Stimulated activated naive CD4-positive, alpha-beta T cell (primary cell): ENCODE data around the gene PHF5A.
"Not testable (repeated sequence)": the region's sequence is repeated elsewhere in the genome, so short reads cannot be mapped to it uniquely, and the experiment has no call there.

Experiments
- DNase-seq, 6 experiments: peaks; one replicate each; lab custom pipeline; 2025; lab: John Stamatoyannopoulos, UW

Gene PHF5A

GRCh38 chr22:41446639-41447434 lies 21.7 kb downstream of the PHF5A start, which contains the start of gene TOB2:
TOB2 (minus strand) TSS chr22:41446801; CDS start chr22:41437345, 9,456 bp downstream.
- peak; percentile 90 to 94 (median 92) for DNase-seq

GRCh38 chr22:41446057-41446501 lies 22.4 kb downstream of the PHF5A start:
- DNase-seq, result peak in 2 of 6 experiments; percentile 33 to 60

- peak in 5 of 6 experiments; percentile 19 to 68 (median 37) for DNase-seq
Measured at GRCh38 chr22:41445129-41446056, 23.1 kb downstream of the PHF5A start.

GRCh38 chr22:41444360-41445128 lies 23.9 kb downstream of the PHF5A start:
- peak; percentile 57 to 81 (median 71) for DNase-seq

GRCh38 chr22:41442240-41442792 lies 26.2 kb downstream of the PHF5A start:
- no peak for DNase-seq

GRCh38 chr22:41440511-41440910 lies 28.0 kb downstream of the PHF5A start:
- DNase-seq, result not testable (repeated sequence)

- DNase-seq, result no peak
Measured at GRCh38 chr22:41437198-41437597, 31.3 kb downstream of the PHF5A start.

GRCh38 chr22:41436322-41437113 lies 32.0 kb downstream of the PHF5A start:
- no peak for DNase-seq

GRCh38 chr22:41435560-41435959 lies 32.9 kb downstream of the PHF5A start:
- no peak for DNase-seq

GRCh38 chr22:41434361-41435003 lies 34.0 kb downstream of the PHF5A start:
- not testable (repeated sequence) for DNase-seq

- not testable (repeated sequence) for DNase-seq
Measured at GRCh38 chr22:41433480-41433879, 35.0 kb downstream of the PHF5A start.

GRCh38 chr22:41431656-41432055 lies 36.8 kb downstream of the PHF5A start:
- DNase-seq, result no peak

- DNase-seq, result no peak
Measured at GRCh38 chr22:41429951-41430332, 38.5 kb downstream of the PHF5A start.

GRCh38 chr22:41429232-41429950 lies 39.1 kb downstream of the PHF5A start:
- no peak for DNase-seq

- DNase-seq, result no peak
Measured at GRCh38 chr22:41425660-41426365, 42.7 kb downstream of the PHF5A start.

- no peak for DNase-seq
Measured at GRCh38 chr22:41418717-41419116, 49.8 kb downstream of the PHF5A start.

- DNase-seq, result no peak
Measured at GRCh38 chr22:41417622-41418390, 50.7 kb downstream of the PHF5A start.

- no peak for DNase-seq
Measured at GRCh38 chr22:41415554-41415953, 52.9 kb downstream of the PHF5A start.
